KBM-7 (cell line): ENCODE data around the gene TOR1AIP2.
"Not testable (repeated sequence)": the region's sequence is repeated elsewhere in the genome, so short reads cannot be mapped to it uniquely, and the experiment has no call there.

Source experiments
- DNase-seq: peaks from one replicate; pipeline ENCODE4 v3.0.0-alpha.2; 2015
- in situ Hi-C: fragments of 300-500 bp; cut with MboI; formaldehyde crosslinking; loops from 2 replicates; pipeline ENCODE4 v1.14.3; 2020; ENCODE audit warnings: low sequenced_read_pairs, low pct_unique_long_range_greater_than_20kb, mixed read lengths

TOR1AIP2 gene

GRCh38 chr1:179812501-179813292, 64.9 kb downstream of the TOR1AIP2 start:
- DNase-seq = no peak
- in situ Hi-C loops = loop anchor here (25.0 kb wide), 1 partner anchor 100 kb away; no protein-coding TSS in a partner anchor

- no peak for DNase-seq
- in situ Hi-C loops = loop anchor here (25.0 kb wide), 1 partner anchor 98 kb away; no protein-coding TSS in a partner anchor
Observed at GRCh38 chr1:179810367-179810715, 67.3 kb downstream of the TOR1AIP2 start.

GRCh38 chr1:179809506-179810366, 67.9 kb downstream of the TOR1AIP2 start:
- peak; percentile 83 for DNase-seq
- in situ Hi-C loops = loop anchor here (25.0 kb wide), 1 partner anchor 97 kb away; no protein-coding TSS in a partner anchor

DNA sequence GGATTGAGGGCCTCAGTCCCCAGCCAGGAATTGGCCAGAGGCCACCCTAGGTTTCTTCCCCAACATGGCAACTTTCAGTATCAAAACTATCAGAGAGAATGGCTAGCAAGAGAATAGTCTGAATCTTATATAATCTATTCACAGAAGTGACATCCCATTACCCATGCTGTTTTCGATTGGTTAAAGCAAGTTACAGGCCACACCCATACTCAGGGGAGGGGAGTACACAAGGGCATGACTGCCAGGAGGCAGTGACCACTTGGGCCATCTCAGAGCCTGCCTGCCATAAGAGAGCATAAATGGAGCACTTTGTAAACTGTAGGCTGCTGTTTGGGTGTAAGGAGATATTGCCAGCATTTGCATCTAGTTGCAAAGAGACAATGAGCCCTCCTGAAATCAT, 69.1 kb downstream of the TOR1AIP2 start:
- DNase-seq = no peak
- in situ Hi-C loops = loop anchor here (25.0 kb wide), 1 partner anchor 96 kb away; no protein-coding TSS in a partner anchor

DNA sequence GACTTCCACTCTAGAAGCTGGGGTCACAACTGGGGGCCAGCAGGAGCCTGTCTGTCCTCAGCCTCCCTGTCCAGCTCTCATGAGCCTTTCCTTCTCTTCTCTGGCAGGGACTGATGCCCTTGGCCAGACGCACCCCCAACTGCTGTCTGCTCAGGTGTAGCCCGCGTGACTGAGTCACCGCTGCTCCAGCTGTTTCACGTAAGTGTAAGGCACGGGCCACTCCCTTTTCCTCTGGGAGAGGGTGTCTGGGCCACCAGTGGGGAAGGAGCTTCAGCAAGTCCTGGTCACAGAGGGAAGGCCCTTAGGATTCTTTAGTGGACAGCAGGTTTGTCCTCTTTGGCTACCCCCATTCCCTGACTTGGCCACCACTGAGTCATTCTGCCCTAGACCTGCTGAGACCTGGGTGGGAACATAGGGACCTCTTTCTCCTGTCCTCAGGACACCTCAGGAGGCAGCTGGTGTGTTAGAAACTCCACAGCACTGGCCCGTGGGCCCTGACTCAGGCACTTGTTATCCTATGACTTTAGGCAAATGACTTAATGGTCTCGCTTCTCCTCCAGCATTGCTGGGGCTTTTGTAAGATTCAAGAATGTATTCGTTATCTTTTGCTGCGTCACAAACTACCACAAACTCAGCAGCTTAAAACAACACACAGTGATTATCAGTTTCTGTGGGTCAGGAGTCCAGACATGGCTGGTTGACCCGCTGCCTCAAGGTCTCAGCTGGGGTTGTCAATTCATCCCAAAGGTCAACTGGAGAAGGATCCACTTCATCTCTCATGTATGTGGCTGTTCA, 69.7 kb downstream of the TOR1AIP2 start:
- in situ Hi-C loops = loop anchor here (25.0 kb wide), 1 partner anchor 96 kb away; no protein-coding TSS in a partner anchor
- no peak for DNase-seq

DNA sequence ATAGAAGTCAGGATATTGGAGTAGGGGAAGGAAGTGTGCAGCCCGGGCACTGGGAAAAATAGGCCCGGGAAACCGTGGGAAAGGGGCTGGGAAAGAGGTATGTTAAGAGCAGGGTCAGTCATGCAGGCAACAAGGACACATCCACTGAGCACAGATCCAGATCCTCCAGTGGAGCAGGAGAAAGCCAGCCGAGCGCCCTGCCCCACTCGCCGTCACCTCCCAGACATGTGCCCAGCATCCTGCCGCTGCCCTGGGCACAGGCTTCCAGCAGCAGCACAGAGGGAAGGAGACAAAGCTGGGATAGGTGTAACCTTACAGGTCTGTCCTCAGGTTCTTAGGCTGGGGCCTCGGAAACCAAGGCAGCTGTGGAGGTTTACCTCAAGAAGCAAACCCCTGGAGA, 70.3 kb downstream of the TOR1AIP2 start:
- DNase-seq = no peak
- in situ Hi-C loops = loop anchor here (25.0 kb wide), 1 partner anchor 95 kb away; no protein-coding TSS in a partner anchor

GRCh38 chr1:179806333-179806732, 71.3 kb downstream of the TOR1AIP2 start:
- no peak for DNase-seq
- in situ Hi-C loops = loop anchor here (25.0 kb wide), 1 partner anchor 94 kb away; no protein-coding TSS in a partner anchor

DNA sequence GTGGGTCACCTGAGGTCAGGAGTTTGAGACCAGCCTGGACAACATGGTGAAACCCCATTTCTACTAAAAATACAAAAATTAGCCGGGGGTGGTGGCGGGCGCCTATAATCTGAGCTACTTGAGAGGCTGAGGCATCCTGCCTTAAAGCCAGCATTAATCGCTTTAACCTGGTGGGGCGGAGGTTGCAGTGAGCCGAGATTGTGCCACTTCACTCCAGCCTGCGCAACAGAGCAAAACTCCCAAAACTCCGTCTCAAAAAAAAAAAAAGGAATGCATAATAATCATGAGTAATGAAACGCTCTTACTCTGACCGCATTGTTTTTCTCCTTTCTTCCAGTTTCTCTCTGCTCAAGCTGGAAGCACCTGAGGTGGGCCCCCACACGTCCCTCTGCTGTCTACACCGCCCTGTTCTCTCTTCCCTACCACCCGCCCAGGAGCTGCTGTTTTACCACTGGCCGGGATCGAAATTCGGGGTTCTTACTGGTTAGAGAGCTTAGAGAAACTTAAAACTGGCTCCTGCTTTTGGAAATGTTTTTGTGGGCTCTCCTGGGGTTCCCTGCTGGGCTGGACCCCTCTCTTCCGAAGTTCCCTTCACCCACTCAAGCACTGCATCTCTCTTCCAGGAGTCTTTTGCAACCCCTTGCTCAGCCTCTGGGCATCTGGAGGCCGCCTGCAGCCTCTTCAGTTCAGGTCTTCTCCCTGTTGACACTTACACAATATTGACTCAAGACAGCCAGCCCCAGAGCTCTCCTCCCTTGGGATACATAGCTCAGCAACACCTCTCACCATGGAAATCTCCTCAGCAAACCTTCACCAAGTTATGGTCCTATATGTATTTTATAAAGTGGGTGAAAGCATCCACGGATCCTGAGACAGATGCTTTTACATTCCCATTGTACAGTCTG, 72.1 kb downstream of the TOR1AIP2 start:
- in situ Hi-C loops = loop anchor here (25.0 kb wide), 1 partner anchor 93 kb away; no protein-coding TSS in a partner anchor
- no peak for DNase-seq

- not testable (repeated sequence) for DNase-seq
- in situ Hi-C loops = loop anchor here (25.0 kb wide), 1 partner anchor 92 kb away; no protein-coding TSS in a partner anchor
Observed at GRCh38 chr1:179804417-179804816, 73.2 kb downstream of the TOR1AIP2 start.

GRCh38 chr1:179803918-179804317, 73.7 kb downstream of the TOR1AIP2 start:
- DNase-seq = no peak
- in situ Hi-C loops = loop anchor here (25.0 kb wide), 1 partner anchor 92 kb away; no protein-coding TSS in a partner anchor

- in situ Hi-C loops = loop anchor here (25.0 kb wide), 1 partner anchor 91 kb away; no protein-coding TSS in a partner anchor
Observed at GRCh38 chr1:179803104-179803503, 74.5 kb downstream of the TOR1AIP2 start.

GRCh38 chr1:179800481-179800880, 77.1 kb downstream of the TOR1AIP2 start:
- in situ Hi-C loops = loop anchor here (25.0 kb wide), 1 partner anchor 88 kb away; no protein-coding TSS in a partner anchor
- no peak for DNase-seq

More at GRCh38 chr1:179803104-179803503, 74.5 kb downstream of the TOR1AIP2 start:
- DNase-seq = no peak

- in situ Hi-C loops = no loop called here
- DNase-seq = no peak
Observed at GRCh38 chr1:179798864-179799516, 78.6 kb downstream of the TOR1AIP2 start.

GRCh38 chr1:179798213-179798863, 79.3 kb downstream of the TOR1AIP2 start:
- DNase-seq = no peak
- in situ Hi-C loops = no loop called here

DNA sequence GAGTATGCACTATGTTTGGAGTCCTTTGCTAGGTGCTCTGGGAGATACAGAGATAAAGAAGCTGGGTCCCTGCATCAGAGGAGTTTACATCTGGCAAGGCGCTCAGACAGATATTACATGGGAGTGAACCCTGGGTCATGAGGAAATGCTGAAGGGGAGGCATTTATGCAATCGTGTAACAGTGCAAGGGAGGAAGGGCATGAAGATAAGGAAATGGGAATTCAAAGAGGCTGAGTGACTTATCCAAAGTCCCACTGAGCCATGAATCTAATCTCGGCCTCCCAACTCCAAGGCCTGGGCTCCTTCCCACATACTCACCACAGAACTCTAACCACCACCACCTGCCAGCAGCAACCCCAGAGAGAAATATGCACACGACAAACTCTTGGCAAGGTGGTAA, 82.9 kb downstream of the TOR1AIP2 start:
- in situ Hi-C loops = no loop called here
- peak; percentile 7 for DNase-seq

GRCh38 chr1:179794146-179794545, 83.5 kb downstream of the TOR1AIP2 start:
- no peak for DNase-seq
- in situ Hi-C loops = no loop called here

- DNase-seq = no peak
- in situ Hi-C loops = no loop called here
Observed at GRCh38 chr1:179793281-179793680, 84.3 kb downstream of the TOR1AIP2 start.
